ENCODE measurements around the gene KPNB1.

DNA sequence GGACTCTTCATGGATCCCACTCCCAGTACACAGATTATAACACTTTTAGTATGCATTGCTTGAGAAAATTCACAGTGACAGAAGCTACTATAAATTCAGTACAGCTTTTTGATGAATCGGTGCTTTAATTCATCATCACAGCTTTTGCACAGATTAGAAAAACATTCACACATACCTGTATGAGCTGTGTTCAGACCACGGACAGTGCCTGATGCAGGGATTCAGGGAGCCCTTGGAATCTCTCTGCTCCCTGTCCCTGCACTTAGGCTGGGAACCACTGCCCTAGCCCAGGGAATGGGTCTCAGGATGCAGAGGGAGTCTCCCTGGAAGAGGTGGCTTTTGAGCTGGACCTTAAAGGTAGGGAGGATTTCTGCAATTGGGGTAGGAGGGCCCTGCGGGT is 58.2 kb downstream of the KPNB1 start:
- TF ChIP-seq, protein P1, sequence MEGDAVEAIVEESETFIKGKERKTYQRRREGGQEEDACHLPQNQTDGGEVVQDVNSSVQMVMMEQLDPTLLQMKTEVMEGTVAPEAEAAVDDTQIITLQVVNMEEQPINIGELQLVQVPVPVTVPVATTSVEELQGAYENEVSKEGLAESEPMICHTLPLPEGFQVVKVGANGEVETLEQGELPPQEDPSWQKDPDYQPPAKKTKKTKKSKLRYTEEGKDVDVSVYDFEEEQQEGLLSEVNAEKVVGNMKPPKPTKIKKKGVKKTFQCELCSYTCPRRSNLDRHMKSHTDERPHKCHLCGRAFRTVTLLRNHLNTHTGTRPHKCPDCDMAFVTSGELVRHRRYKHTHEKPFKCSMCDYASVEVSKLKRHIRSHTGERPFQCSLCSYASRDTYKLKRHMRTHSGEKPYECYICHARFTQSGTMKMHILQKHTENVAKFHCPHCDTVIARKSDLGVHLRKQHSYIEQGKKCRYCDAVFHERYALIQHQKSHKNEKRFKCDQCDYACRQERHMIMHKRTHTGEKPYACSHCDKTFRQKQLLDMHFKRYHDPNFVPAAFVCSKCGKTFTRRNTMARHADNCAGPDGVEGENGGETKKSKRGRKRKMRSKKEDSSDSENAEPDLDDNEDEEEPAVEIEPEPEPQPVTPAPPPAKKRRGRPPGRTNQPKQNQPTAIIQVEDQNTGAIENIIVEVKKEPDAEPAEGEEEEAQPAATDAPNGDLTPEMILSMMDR (IDR thresholded peaks at IDR 0.05; ENCODE audit: insufficient read depth, low read depth, low read length) = no peak
- TF ChIP-seq EZH2 (IDR thresholded peaks at IDR 0.05; ENCODE audit: insufficient read depth, low read length) = no peak
